ENCODE results near the gene GPR33.

GPR33 gene

GRCh38 chr14:31461545-31461944 lies 26.3 kb downstream of the GPR33 start:
- no peaks in the 10 kb centered on the region for H3K9me3 ChIP-seq
- H3K27me3 ChIP-seq = no peaks in the 10 kb centered on the region
- H3K27ac ChIP-seq = no peak overlapping the region
- intact Hi-C loops (cut with DNase I; ENCODE audit: low total_unique reads) = no loop called here
- TF ChIP-seq CTCF (IDR thresholded peaks at IDR 0.05) = no peak
- peaks cover 0 to 20% (median 2%) of the 10 kb centered on the region in 4 donors for H3K4me1 ChIP-seq
- no peak for DNase-seq
- H3K36me3 ChIP-seq = no peaks in the 10 kb centered on the region
- no peak overlapping the region for H3K4me3 ChIP-seq

GRCh38 chr14:31457665-31458659 lies 29.9 kb downstream of the GPR33 start:
- no peaks in the 10 kb centered on the region for H3K9me3 ChIP-seq
- no peaks in the 10 kb centered on the region for H3K27me3 ChIP-seq
- intact Hi-C loops (cut with DNase I; ENCODE audit: low total_unique reads) = loop anchor here (2.0 kb wide), 1 partner anchor 37 kb away; the partner anchor contains the start of gene HEATR5A
- no peaks in the 10 kb centered on the region for H3K36me3 ChIP-seq
- H3K4me1 ChIP-seq = peaks cover 0 to 33% (median 15%) of the 10 kb centered on the region in 4 donors
- peak overlapping the region; percentile 88 to 89 for H3K27ac ChIP-seq
- TF ChIP-seq CTCF (IDR thresholded peaks at IDR 0.05) = no peak
- peak overlapping the region; percentile 77 to 79 for H3K4me3 ChIP-seq
- no peak for DNase-seq

GRCh38 chr14:31456841-31457664 lies 30.8 kb downstream of the GPR33 start, which contains the start of gene DTD2:
Gene DTD2 (minus strand): TSS chr14:31457506. CDS start chr14:31457393, 113 bp downstream.
- H3K27me3 ChIP-seq = no peaks in the 10 kb centered on the region
- peak within 1 kb of the TSS; percentile 88 to 89 for H3K27ac ChIP-seq
- intact Hi-C loops (cut with DNase I; ENCODE audit: low total_unique reads) = loop anchor here (2.0 kb wide), 1 partner anchor 36 kb away; the partner anchor contains the start of gene HEATR5A
- TF ChIP-seq CTCF (IDR thresholded peaks at IDR 0.05) = no peak
- DNase-seq = peak; percentile 95 to 96
- H3K36me3 ChIP-seq = peaks cover 0 to 4% (median 2%) of the 10 kb centered on the region in 3 donors
- peaks cover 0 to 33% (median 15%) of the 10 kb centered on the region in 4 donors for H3K4me1 ChIP-seq
- H3K9me3 ChIP-seq = no peaks in the 10 kb centered on the region
- peak within 1 kb of the TSS; percentile 77 to 79 for H3K4me3 ChIP-seq

GRCh38 chr14:31449971-31450610 lies 37.7 kb downstream of the GPR33 start:
- H3K4me3 ChIP-seq = no peak overlapping the region
- peaks cover 8 to 29% (median 14%) of the 10 kb centered on the region in 3 donors for H3K36me3 ChIP-seq
- H3K4me1 ChIP-seq = peaks cover 0 to 11% (median 6%) of the 10 kb centered on the region in 4 donors
- DNase-seq = no peak
- no peaks in the 10 kb centered on the region for H3K27me3 ChIP-seq
- no peak overlapping the region for H3K27ac ChIP-seq
- H3K9me3 ChIP-seq = no peaks in the 10 kb centered on the region
- peak; percentile 60 to 70 for TF ChIP-seq CTCF (IDR thresholded peaks at IDR 0.05)
- intact Hi-C loops (cut with DNase I; ENCODE audit: low total_unique reads) = no loop called here

GRCh38 chr14:31449136-31449535 lies 38.7 kb downstream of the GPR33 start:
- no peak for TF ChIP-seq CTCF (IDR thresholded peaks at IDR 0.05)
- DNase-seq = no peak
- no peak overlapping the region for H3K27ac ChIP-seq
- peaks cover 8 to 29% (median 14%) of the 10 kb centered on the region in 3 donors for H3K36me3 ChIP-seq
- no peak overlapping the region for H3K4me3 ChIP-seq
- intact Hi-C loops (cut with DNase I; ENCODE audit: low total_unique reads) = no loop called here
- H3K9me3 ChIP-seq = no peaks in the 10 kb centered on the region
- H3K4me1 ChIP-seq = peaks cover 0 to 1% (median under 1%) of the 10 kb centered on the region in 4 donors
- H3K27me3 ChIP-seq = no peaks in the 10 kb centered on the region

Measured in tibial artery (tissue), 4 donors.